H1 (cell line): Measurements from ENCODE around the gene SLC35E1. TPM values are rescaled to one million over a fixed set of nuclear protein-coding genes. Genes with fewer than 3 reads are reported as not detected.

Source experiments
- CTCF ChIA-PET: fragments of 300-600 bp; sonication (Branson Sonifier 250); formaldehyde crosslinking; loops from one replicate; lab custom pipeline; 2021; ENCODE audit not compliant: partially characterized antibody; lab: Charles Lee
- POLR2A ChIA-PET: fragments of 300-600 bp; sonication (Branson Sonifier 250); formaldehyde crosslinking; loops from one replicate; lab custom pipeline; 2021; ENCODE audit warnings: inconsistent platforms; ENCODE audit not compliant: partially characterized antibody; lab: Charles Lee
- DNase-seq, 2 experiments: peaks; one replicate each; pipeline versions ENCODE4 v3.0.0 to v3.0.0-alpha.2; 2010 to 2022; ENCODE audit warnings: low spot score in 2 of 2, low read depth in 1 of 2, mixed read lengths in 1 of 2
- FAIRE-seq: peaks from 2 replicates; lab custom pipeline; 2011; peaks lifted over from hg19 to GRCh38; lab: Jason Lieb, UNC
- H2AFZ ChIP-seq: 2 replicates; pipeline ENCODE4 v1.8.1; 2012; ENCODE audit warnings: low read length, inconsistent platforms
- H2AK5ac ChIP-seq: 2 replicates; pipeline ENCODE4 v1.6.1; 2013; ENCODE audit warnings: low read depth, low read length
- H2BK120ac ChIP-seq: replicated peaks from 2 replicates; pipeline ENCODE3; 2013; ENCODE audit warnings: low read depth, low read length, inconsistent platforms
- H2BK12ac ChIP-seq: 2 replicates; pipeline ENCODE4 v1.6.1; 2013; ENCODE audit warnings: low read depth, low read length
- H2BK15ac ChIP-seq: 2 replicates; pipeline ENCODE4 v1.6.1; 2013; ENCODE audit warnings: low read length
- H2BK20ac ChIP-seq: 2 replicates; pipeline ENCODE4 v1.6.1; 2013; ENCODE audit warnings: low read length
- H2BK5ac ChIP-seq: 2 replicates; pipeline ENCODE4 v1.6.1; 2013; ENCODE audit warnings: low read depth, low read length
- H3K14ac ChIP-seq: 2 replicates; pipeline ENCODE4 v1.6.1; 2013; ENCODE audit warnings: inconsistent platforms; ENCODE audit not compliant: insufficient read length
- H3K18ac ChIP-seq: 2 replicates; pipeline ENCODE4 v1.6.1; 2013; ENCODE audit warnings: low read length; ENCODE audit errors: extremely low read depth
- H3K23ac ChIP-seq: 2 replicates; pipeline ENCODE4 v1.6.1; 2013; ENCODE audit warnings: inconsistent platforms; ENCODE audit not compliant: insufficient read length
- H3K23me2 ChIP-seq: 2 replicates; pipeline ENCODE4 v1.6.1; 2013; ENCODE audit warnings: low read depth, low read length
- H3K27ac ChIP-seq: 2 replicates; pipeline ENCODE4 v1.6.1; 2011; ENCODE audit warnings: low read depth, low read length, inconsistent platforms
- H3K27me3 ChIP-seq, 4 experiments: replicated peaks in 1 of 4; 1 replicate in 1 of 4; 2 replicates in 3 of 4; pipeline versions ENCODE4 v1.6.1 to v1.8.1; 2011 to 2013; ENCODE audit warnings: low read length in 3 of 4, mild to moderate bottlenecking in 3 of 4, inconsistent platforms in 2 of 4, mixed read lengths in 2 of 4, moderate library complexity in 1 of 4; ENCODE audit not compliant: control insufficient read depth in 3 of 4, insufficient read depth in 3 of 4; ENCODE audit errors: extremely low read depth in 1 of 4
- H3K36me3 ChIP-seq, 4 experiments: 2 replicates each; pipeline versions ENCODE4 v1.6.1 to v1.8.1; 2011 to 2013; ENCODE audit warnings: mild to moderate bottlenecking in 4 of 4, low read length in 3 of 4, moderate library complexity in 2 of 4, control low read depth in 1 of 4, inconsistent platforms in 1 of 4; ENCODE audit not compliant: insufficient read depth in 4 of 4, control insufficient read depth in 2 of 4
- H3K4ac ChIP-seq: replicated peaks from 2 replicates; pipeline ENCODE3; 2013; ENCODE audit warnings: low read length, low read depth, mixed read lengths, inconsistent platforms; ENCODE audit not compliant: insufficient read length
- H3K4me1 ChIP-seq, 4 experiments: replicated peaks in 1 of 4; 1 replicate in 1 of 4; 2 replicates in 3 of 4; pipeline versions ENCODE4 v1.6.1 to v1.8.1; 2011 to 2013; ENCODE audit warnings: low read length in 3 of 4, inconsistent platforms in 2 of 4, mixed read lengths in 1 of 4; ENCODE audit not compliant: insufficient read depth in 4 of 4, control insufficient read depth in 3 of 4
- H3K4me2 ChIP-seq, 2 experiments: 2 replicates each; pipeline versions ENCODE4 v1.6.1 to v1.8.1; 2011 to 2013; ENCODE audit warnings: low read depth in 2 of 2, low read length in 2 of 2, control low read depth in 1 of 2, inconsistent platforms in 1 of 2, mild to moderate bottlenecking in 1 of 2; ENCODE audit not compliant: insufficient read depth in 1 of 2
- H3K4me3 ChIP-seq, 4 experiments: fragments of 200-600, 300-600 bp in 1 of 4; sonication (generic), shearing (Covaris generic), sonication (Bioruptor Twin) in 1 of 4; 2 replicates each; pipeline versions ENCODE4 v1.5.1 to v1.8.1; 2011 to 2016; ENCODE audit warnings: low read length in 4 of 4, low read depth in 3 of 4, control low read depth in 2 of 4, inconsistent platforms in 2 of 4, mild to moderate bottlenecking in 2 of 4, mixed read lengths in 1 of 4, moderate library complexity in 1 of 4; ENCODE audit not compliant: insufficient read depth in 2 of 4; ENCODE audit errors: extremely low read depth in 1 of 4
- H3K56ac ChIP-seq: replicated peaks from 2 replicates; pipeline ENCODE3; 2013; ENCODE audit warnings: low read depth, mild to moderate bottlenecking, mixed read lengths, low read length, inconsistent platforms; ENCODE audit not compliant: insufficient read length
- H3K79me1 ChIP-seq: 2 replicates; pipeline ENCODE4 v1.6.1; 2013; ENCODE audit warnings: low read depth, low read length, control low read depth
- H3K79me2 ChIP-seq, 2 experiments: 2 replicates each; pipeline versions ENCODE4 v1.6.1 to v1.8.1; 2012 to 2013; ENCODE audit warnings: low read length in 2 of 2, mild to moderate bottlenecking in 2 of 2, inconsistent platforms in 1 of 2; ENCODE audit not compliant: insufficient read depth in 2 of 2, control insufficient read depth in 1 of 2
- H3K9ac ChIP-seq, 4 experiments: replicated peaks in 1 of 4; 1 replicate in 1 of 4; 2 replicates in 3 of 4; pipeline versions ENCODE4 v1.6.1 to v1.8.1; 2011 to 2013; ENCODE audit warnings: low read depth in 3 of 4, low read length in 3 of 4, control low read depth in 2 of 4, mild to moderate bottlenecking in 2 of 4, moderate library complexity in 2 of 4, inconsistent platforms in 1 of 4; ENCODE audit errors: extremely low read depth in 1 of 4
- H3K9me3 ChIP-seq, 2 experiments: 2 replicates each; pipeline versions ENCODE4 v1.6.1 to v1.8.1; 2012 to 2013; ENCODE audit warnings: mild to moderate bottlenecking in 2 of 2, moderate library complexity in 2 of 2, control low read depth in 1 of 2, inconsistent platforms in 1 of 2, low read depth in 1 of 2, low read length in 1 of 2, mixed read lengths in 1 of 2; ENCODE audit not compliant: insufficient read depth in 2 of 2
- H4K20me1 ChIP-seq, 2 experiments: replicated peaks in 1 of 2; 2 replicates each; pipeline versions ENCODE3 to v1.8.1; 2011 to 2013; ENCODE audit warnings: inconsistent platforms in 2 of 2, low read length in 2 of 2, mild to moderate bottlenecking in 1 of 2; ENCODE audit not compliant: insufficient read depth in 2 of 2, control insufficient read depth in 1 of 2
- H4K5ac ChIP-seq: 2 replicates; pipeline ENCODE4 v1.6.1; 2013; ENCODE audit warnings: low read length, low read depth, mixed read lengths, inconsistent platforms; ENCODE audit not compliant: insufficient read length
- H4K8ac ChIP-seq: 2 replicates; pipeline ENCODE4 v1.8.0; 2013; ENCODE audit warnings: mild to moderate bottlenecking, moderate library complexity, low read length, inconsistent platforms; ENCODE audit not compliant: insufficient read depth; ENCODE audit errors: extremely low read depth
- H4K91ac ChIP-seq: replicated peaks from 2 replicates; pipeline ENCODE3; 2013; ENCODE audit warnings: low read length, mixed read lengths, inconsistent platforms; ENCODE audit not compliant: insufficient read length
- CEBPB ChIP-seq: IDR thresholded peaks from 2 replicates; pipeline ENCODE4 v1.6.1; 2012; ENCODE audit warnings: low read depth, low read length
- CHD2 ChIP-seq: IDR thresholded peaks from 2 replicates; pipeline ENCODE4 v1.6.1; 2012; ENCODE audit warnings: low read length, improper control_type of control experiment
- JUND ChIP-seq: IDR thresholded peaks from 2 replicates; pipeline ENCODE4 v1.6.1; 2011; ENCODE audit warnings: mild to moderate bottlenecking, improper control_type of control experiment, low read length
- KDM5A ChIP-seq: fragments of 200-600 bp; IDR thresholded peaks from 2 replicates; pipeline ENCODE4 v1.7.1; 2012; ENCODE audit warnings: mild to moderate bottlenecking, low read length, inconsistent platforms, mixed read lengths
- MAFK ChIP-seq: IDR thresholded peaks from 2 replicates; pipeline ENCODE4 v1.6.1; 2012; ENCODE audit warnings: low read depth, mild to moderate bottlenecking, improper control_type of control experiment, low read length
- POLR2A ChIP-seq, 2 experiments: IDR thresholded peaks; 1 replicate in 1 of 2; 2 replicates in 1 of 2; pipeline ENCODE4 v1.6.1; 2011; ENCODE audit warnings: low read depth in 2 of 2, low read length in 2 of 2, mild to moderate bottlenecking in 2 of 2; ENCODE audit errors: control extremely low read depth in 1 of 2
- SUZ12 ChIP-seq: fragments of 200-600 bp; sonication (generic); IDR thresholded peaks from 2 replicates; pipeline ENCODE4 v1.6.1; 2012; ENCODE audit warnings: mild to moderate bottlenecking, inconsistent platforms, low read length, moderate library complexity, mixed read lengths
- TEAD4 ChIP-seq: IDR thresholded peaks from 2 replicates; pipeline ENCODE4 v1.6.1; 2012; ENCODE audit warnings: low read depth, low read length, inconsistent platforms, mixed read lengths
- WGBS, 2 experiments: shearing (Covaris generic) in 1 of 2; methylation state at CpG; one replicate each; pipeline versions ENCODE4 v1.1.6 to v1.1.7; 2013 to 2015; ENCODE audit warnings: low lambda C conversion rate in 2 of 2, mixed read lengths in 2 of 2, inconsistent platforms in 1 of 2, low coverage in 1 of 2, missing lambda C conversion rate in 1 of 2; ENCODE audit not compliant: insufficient replicate concordance in 2 of 2, insufficient coverage in 1 of 2, insufficient read length in 1 of 2; ENCODE audit errors: extremely low coverage in 1 of 2, missing lambda C conversion rate in 1 of 2; 5-methylcytosine and 5-hydroxymethylcytosine counted together
- polyA plus RNA-seq, 7 experiments: library from polyadenylated mRNA; depleted of rRNA in 3 of 7; stranded (reverse) in 5 of 7; unstranded in 2 of 7; fragments of >200 nt in 5 of 7; fragments of 200-250 nt in 2 of 7; gene quantifications; 1 replicate in 5 of 7; 2 replicates in 1 of 7; 4 replicates in 1 of 7; pipeline versions ENCODE4 v1.2.1 to v1.2.3, GENCODE V29; 2011 to 2013; ENCODE audit warnings: missing spikeins in 2 of 7, mixed read lengths in 2 of 7
- total RNA-seq: library from RNA; stranded (reverse); fragmentation: NEBNext Ultra II Directional; extraction: Animal tissue kit (Norgen Biotek cat#: 25700); gene quantifications from 2 replicates; pipeline ENCODE4 v1.2.1, GENCODE V29; 2021

Gene SLC35E1
- total and polyA plus RNA-seq, 2 of the 8 experiments (the other 6 are each of a cell fraction or from before 2014, with no cell fraction given) = 26.0 to 31.9 TPM

DNA sequence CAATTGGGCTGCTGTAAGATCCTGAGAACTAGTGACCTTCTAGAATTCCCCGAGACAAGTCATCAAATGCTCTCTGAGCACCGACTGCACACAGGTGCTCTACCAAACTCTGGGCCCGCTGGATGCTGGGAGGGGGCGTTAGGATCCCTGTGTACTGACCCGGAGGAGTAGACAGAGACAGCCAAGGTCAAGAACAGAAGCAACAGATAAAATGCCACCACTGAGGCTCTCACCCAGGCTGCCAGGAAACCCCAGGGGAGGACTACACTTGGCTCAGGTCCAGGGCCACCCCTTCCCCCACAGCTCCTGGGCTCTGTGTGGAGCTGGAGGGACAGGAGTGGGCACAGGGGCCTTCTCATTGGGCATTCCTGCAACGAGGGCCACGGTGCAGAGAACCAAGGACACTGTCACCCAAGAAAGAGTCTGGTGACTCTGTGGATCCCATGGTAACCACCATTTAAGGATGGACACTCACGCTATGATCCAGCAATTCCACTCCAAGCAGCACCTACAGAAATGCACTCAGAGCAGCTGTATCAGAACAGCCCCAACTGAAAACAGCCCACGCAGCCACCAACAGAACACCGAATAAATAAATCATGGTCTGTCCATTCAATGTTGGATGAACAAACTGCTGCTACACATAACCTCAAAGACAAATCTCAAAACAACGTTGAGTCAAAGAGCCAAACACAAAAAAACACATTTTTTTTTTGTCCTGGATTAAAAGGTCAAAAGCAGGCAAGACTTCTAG lies 16.8 kb upstream of the SLC35E1 start:
- Histone ChIP-seq H3K23ac (no peak overlapping the region), H3K4me2 (no peak overlapping the region), H3K56ac (no peak overlapping the region), H2BK20ac (no peak overlapping the region), H3K79me1 (peaks cover 49% of the 10 kb centered on the region), H3K4me1 (peaks cover 10 to 48% (median 34%) of the 10 kb centered on the region in 4 experiments), H4K5ac (no peak overlapping the region), H2BK12ac (no peak overlapping the region), H4K91ac (no peak overlapping the region), H2BK120ac (no peak overlapping the region), H3K9me3 (no peaks in the 10 kb centered on the region), H3K79me2 (peaks cover 18 to 95% of the 10 kb centered on the region in 2 experiments; a peak in 3 of 4 replicates), H3K9ac (no peak overlapping the region; a peak in 3 of 7 replicates), H4K8ac (no peak overlapping the region), H2BK15ac (0 out of 2 replicates have a peak overlapping the region, but pooled peaks have one; percentile 36), H3K14ac (no peak overlapping the region), H3K4me3 (no peak overlapping the region), H3K23me2 (no peaks in the 10 kb centered on the region), H2AK5ac (no peak overlapping the region), H4K20me1 (peaks cover 38 to 51% of the 10 kb centered on the region in 2 experiments), H2AFZ (no peak overlapping the region), H3K27ac (no peak overlapping the region), H2BK5ac (peak overlapping the region; percentile 18; the same call in 1 of the 2 replicates), H3K36me3 (no peaks in the 10 kb centered on the region), H3K27me3 (no peaks in the 10 kb centered on the region), H3K4ac (no peak overlapping the region), H3K18ac (no peak overlapping the region)
- POLR2A ChIA-PET = interaction anchor here (1.2 to 1.4 kb wide), 2 partner anchors 12 to 19 kb away, joined by 3 read pairs; no protein-coding TSS in a partner anchor
- WGBS, 2 experiments = 91% methylated on average over 11 of the region's 11 CpGs; no CpG with 5 or more reads in 1 of the 2 experiments
- DNase-seq = no peak
- no peak for FAIRE-seq
- CTCF ChIA-PET = interaction anchor here (1.4 kb wide), 1 partner anchor 61 kb away, joined by 3 read pairs; no protein-coding TSS in a partner anchor
- no peak for TF ChIP-seq CHD2
- TF ChIP-seq SUZ12 = no peak
- TF ChIP-seq POLR2A (IDR thresholded peaks at IDR 0.05; ENCODE audit: control extremely low read depth in 1 of 2, low read depth in 2 of 2, low read length in 2 of 2) = no peak
- TF ChIP-seq MAFK = no peak
- TF ChIP-seq JUND = no peak
- no peak for TF ChIP-seq CEBPB
- TF ChIP-seq KDM5A = no peak
- TF ChIP-seq TEAD4 = no peak
